GM23338 (cell line): ENCODE data around the gene POC1B.

Experiments used
- CREB1 ChIP-seq: fragments of 250-450 bp; sonication (Bioruptor Pico); IDR thresholded peaks from 2 replicates; pipeline ENCODE4 v1.5.0; 2020; ENCODE audit warnings: low read depth, mild to moderate bottlenecking, moderate library complexity
- POLR2AphosphoS5 ChIP-seq: IDR thresholded peaks from 2 replicates; pipeline ENCODE4 v1.6.1; 2016; ENCODE audit warnings: antibody characterized with exemption, low read depth
- TF ChIP-seq, protein P1 (sequence below), 2 experiments: fragments of 200-600 bp in 1 of 2; sonication (generic) in 1 of 2; conservative IDR thresholded peaks; 2 replicates each; pipeline versions ENCODE4 v1.5.1 to v1.6.1; 2016 to 2017; ENCODE audit warnings: antibody characterized with exemption in 2 of 2, low read depth in 2 of 2, mild to moderate bottlenecking in 2 of 2, moderate library complexity in 1 of 2
- TF ChIP-seq, protein P2 (sequence below): IDR thresholded peaks from one replicate; pipeline ENCODE4 v1.6.1; 2018; ENCODE audit warnings: antibody characterized with exemption; ENCODE audit not compliant: unreplicated experiment

DNA sequence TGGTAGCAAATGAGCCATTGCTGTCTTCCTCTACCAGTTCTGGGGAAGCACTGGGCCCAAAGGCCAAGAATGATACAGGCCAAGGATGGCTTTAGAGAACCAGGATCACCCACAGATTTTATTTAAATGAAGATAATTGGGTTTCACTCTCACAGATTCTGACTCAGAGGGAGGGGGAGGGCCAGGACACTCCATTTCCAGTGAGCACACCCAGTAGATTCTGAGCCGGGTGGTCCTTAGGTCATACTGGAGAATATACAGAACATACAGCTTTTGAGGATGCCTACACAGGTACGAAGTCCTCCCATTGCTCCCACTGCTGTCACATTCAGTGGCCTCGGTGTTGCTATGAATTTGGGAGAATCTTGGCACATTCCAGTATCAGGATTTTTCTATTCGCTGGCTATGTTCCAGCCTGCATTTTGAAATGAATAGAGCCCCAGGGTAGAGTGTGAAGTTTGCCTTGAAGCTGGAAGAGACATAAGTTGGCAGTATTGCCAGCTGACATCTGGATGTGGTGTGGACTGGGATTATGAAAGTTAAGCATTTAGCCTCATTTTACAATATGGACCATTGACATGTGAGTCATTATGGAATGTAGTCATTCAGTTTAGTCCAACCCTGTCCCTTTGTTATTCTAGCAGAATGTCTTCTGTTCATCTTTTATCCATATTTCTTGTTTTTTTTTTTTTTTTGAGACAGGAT, 45.8 kb upstream of the POC1B start:
- TF ChIP-seq, protein P1, sequence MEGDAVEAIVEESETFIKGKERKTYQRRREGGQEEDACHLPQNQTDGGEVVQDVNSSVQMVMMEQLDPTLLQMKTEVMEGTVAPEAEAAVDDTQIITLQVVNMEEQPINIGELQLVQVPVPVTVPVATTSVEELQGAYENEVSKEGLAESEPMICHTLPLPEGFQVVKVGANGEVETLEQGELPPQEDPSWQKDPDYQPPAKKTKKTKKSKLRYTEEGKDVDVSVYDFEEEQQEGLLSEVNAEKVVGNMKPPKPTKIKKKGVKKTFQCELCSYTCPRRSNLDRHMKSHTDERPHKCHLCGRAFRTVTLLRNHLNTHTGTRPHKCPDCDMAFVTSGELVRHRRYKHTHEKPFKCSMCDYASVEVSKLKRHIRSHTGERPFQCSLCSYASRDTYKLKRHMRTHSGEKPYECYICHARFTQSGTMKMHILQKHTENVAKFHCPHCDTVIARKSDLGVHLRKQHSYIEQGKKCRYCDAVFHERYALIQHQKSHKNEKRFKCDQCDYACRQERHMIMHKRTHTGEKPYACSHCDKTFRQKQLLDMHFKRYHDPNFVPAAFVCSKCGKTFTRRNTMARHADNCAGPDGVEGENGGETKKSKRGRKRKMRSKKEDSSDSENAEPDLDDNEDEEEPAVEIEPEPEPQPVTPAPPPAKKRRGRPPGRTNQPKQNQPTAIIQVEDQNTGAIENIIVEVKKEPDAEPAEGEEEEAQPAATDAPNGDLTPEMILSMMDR (conservative IDR thresholded peaks at IDR 0.05; ENCODE audit: low read depth in 2 of 2) = no peak
- TF ChIP-seq, protein P2, sequence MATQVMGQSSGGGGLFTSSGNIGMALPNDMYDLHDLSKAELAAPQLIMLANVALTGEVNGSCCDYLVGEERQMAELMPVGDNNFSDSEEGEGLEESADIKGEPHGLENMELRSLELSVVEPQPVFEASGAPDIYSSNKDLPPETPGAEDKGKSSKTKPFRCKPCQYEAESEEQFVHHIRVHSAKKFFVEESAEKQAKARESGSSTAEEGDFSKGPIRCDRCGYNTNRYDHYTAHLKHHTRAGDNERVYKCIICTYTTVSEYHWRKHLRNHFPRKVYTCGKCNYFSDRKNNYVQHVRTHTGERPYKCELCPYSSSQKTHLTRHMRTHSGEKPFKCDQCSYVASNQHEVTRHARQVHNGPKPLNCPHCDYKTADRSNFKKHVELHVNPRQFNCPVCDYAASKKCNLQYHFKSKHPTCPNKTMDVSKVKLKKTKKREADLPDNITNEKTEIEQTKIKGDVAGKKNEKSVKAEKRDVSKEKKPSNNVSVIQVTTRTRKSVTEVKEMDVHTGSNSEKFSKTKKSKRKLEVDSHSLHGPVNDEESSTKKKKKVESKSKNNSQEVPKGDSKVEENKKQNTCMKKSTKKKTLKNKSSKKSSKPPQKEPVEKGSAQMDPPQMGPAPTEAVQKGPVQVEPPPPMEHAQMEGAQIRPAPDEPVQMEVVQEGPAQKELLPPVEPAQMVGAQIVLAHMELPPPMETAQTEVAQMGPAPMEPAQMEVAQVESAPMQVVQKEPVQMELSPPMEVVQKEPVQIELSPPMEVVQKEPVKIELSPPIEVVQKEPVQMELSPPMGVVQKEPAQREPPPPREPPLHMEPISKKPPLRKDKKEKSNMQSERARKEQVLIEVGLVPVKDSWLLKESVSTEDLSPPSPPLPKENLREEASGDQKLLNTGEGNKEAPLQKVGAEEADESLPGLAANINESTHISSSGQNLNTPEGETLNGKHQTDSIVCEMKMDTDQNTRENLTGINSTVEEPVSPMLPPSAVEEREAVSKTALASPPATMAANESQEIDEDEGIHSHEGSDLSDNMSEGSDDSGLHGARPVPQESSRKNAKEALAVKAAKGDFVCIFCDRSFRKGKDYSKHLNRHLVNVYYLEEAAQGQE = no peak
- TF ChIP-seq CREB1 (CRISPR knock-in tag) (no peak), POLR2AphosphoS5 (no peak)
